ENCODE results near the gene ITPR1.

Gene ITPR1

GRCh38 chr3:4515916-4516579 is 22.9 kb downstream of the ITPR1 start:
- no peak for TF ChIP-seq CTCF (IDR thresholded peaks at IDR 0.05; ENCODE audit: low read depth, low read length)
- Histone ChIP-seq H3K9me3 (no peaks in the 10 kb centered on the region), H3K27me3 (no peaks in the 10 kb centered on the region), H3K36me3 (peaks cover 26% of the 10 kb centered on the region), H3K4me3 (ENCODE audit: low read depth, low read length) (no peak overlapping the region), H3K4me1 (peaks cover 35% of the 10 kb centered on the region)
- no peak for DNase-seq

- peaks cover 29% of the 10 kb centered on the region for H3K36me3 ChIP-seq
- DNase-seq, result no peak
- peaks cover 35% of the 10 kb centered on the region for H3K4me1 ChIP-seq
- H3K9me3 ChIP-seq, result no peaks in the 10 kb centered on the region
- no peak for TF ChIP-seq CTCF (IDR thresholded peaks at IDR 0.05; ENCODE audit: low read depth, low read length)
- H3K27me3 ChIP-seq, result no peaks in the 10 kb centered on the region
- H3K4me3 ChIP-seq (ENCODE audit: low read depth, low read length), result no peak overlapping the region
These were observed 23.9 kb downstream of the ITPR1 start for GRCh38 chr3:4517093-4517492.

GRCh38 chr3:4517643-4518311 is 24.6 kb downstream of the ITPR1 start:
- peaks cover 38% of the 10 kb centered on the region for H3K4me1 ChIP-seq
- H3K4me3 ChIP-seq (ENCODE audit: low read depth, low read length), result no peak overlapping the region
- H3K36me3 ChIP-seq, result peaks cover 29% of the 10 kb centered on the region
- no peaks in the 10 kb centered on the region for H3K9me3 ChIP-seq
- no peak for DNase-seq
- no peaks in the 10 kb centered on the region for H3K27me3 ChIP-seq
- no peak for TF ChIP-seq CTCF (IDR thresholded peaks at IDR 0.05; ENCODE audit: low read depth, low read length)

GRCh38 chr3:4520033-4520816 is 27.1 kb downstream of the ITPR1 start:
- Histone ChIP-seq H3K9me3 (no peaks in the 10 kb centered on the region), H3K36me3 (peaks cover 29% of the 10 kb centered on the region), H3K4me3 (ENCODE audit: low read depth, low read length) (no peak overlapping the region), H3K4me1 (peaks cover 26% of the 10 kb centered on the region), H3K27me3 (no peaks in the 10 kb centered on the region)
- DNase-seq, result no peak
- TF ChIP-seq CTCF (IDR thresholded peaks at IDR 0.05; ENCODE audit: low read depth, low read length), result no peak

GRCh38 chr3:4522947-4523346 is 29.8 kb downstream of the ITPR1 start:
- H3K27me3 ChIP-seq, result no peaks in the 10 kb centered on the region
- no peak for TF ChIP-seq CTCF (IDR thresholded peaks at IDR 0.05; ENCODE audit: low read depth, low read length)

More at GRCh38 chr3:4522947-4523346, 29.8 kb downstream of the ITPR1 start:
- peaks cover 25% of the 10 kb centered on the region for H3K4me1 ChIP-seq
- no peak overlapping the region for H3K4me3 ChIP-seq (ENCODE audit: low read depth, low read length)
- DNase-seq, result no peak
- no peaks in the 10 kb centered on the region for H3K9me3 ChIP-seq
- H3K36me3 ChIP-seq, result peaks cover 19% of the 10 kb centered on the region
